B cell (primary cell): ENCODE measurements around the gene ZFR. TPM values are rescaled to one million over a fixed set of nuclear protein-coding genes. Genes with fewer than 3 reads are reported as not detected.
A peak's percentile ranks its signal among the peaks of the same experiment; 100 is the strongest.

Source experiments
- ATAC-seq: fragments of 200-7000 bp; cut with Tn5 transposase; one replicate; pipeline ENCODE4 v1.10.0; 2021; ENCODE audit warnings: low read depth, mild to moderate bottlenecking, moderate number of reproducible peaks, moderate library complexity
- CTCF ChIA-PET: fragments of 350-600 bp; sonication (Branson Sonifier 250); formaldehyde crosslinking; loops from one replicate; lab custom pipeline; 2021; ENCODE audit warnings: antibody characterized with exemption, inconsistent platforms; lab: Charles Lee
- POLR2A ChIA-PET: fragments of 350-600 bp; sonication (Branson Sonifier 250); formaldehyde crosslinking; loops from one replicate; lab custom pipeline; 2021; ENCODE audit warnings: antibody characterized with exemption; lab: Charles Lee
- DNase-seq: peaks from one replicate; pipeline ENCODE4 v3.0.0; 2013
- H2AFZ ChIP-seq: 2 replicates; pipeline ENCODE4 v1.6.1; 2012; ENCODE audit warnings: mild to moderate bottlenecking, low read depth, low read length; ENCODE audit not compliant: insufficient read depth, poor library complexity, severe bottlenecking
- H3K27ac ChIP-seq, 2 donors: 1 replicate in 1 of 2; 2 replicates in 1 of 2; pipeline ENCODE4 v1.5.1; 2012 to 2013; ENCODE audit warnings: low read length in 2 of 2, mild to moderate bottlenecking in 2 of 2, moderate library complexity in 1 of 2
- H3K27me3 ChIP-seq, 4 experiments: fragments of 200-600 bp in 1 of 4; sonication (generic) in 1 of 4; replicated peaks in 1 of 4; 1 replicate in 2 of 4; 2 replicates in 2 of 4; pipeline versions ENCODE4 v1.6.1 to v1.7.0; 2013 to 2016; ENCODE audit warnings: low read length in 3 of 4, mild to moderate bottlenecking in 2 of 4, mixed read lengths in 1 of 4, moderate library complexity in 1 of 4; ENCODE audit not compliant: insufficient read depth in 4 of 4, control insufficient read depth in 3 of 4; ENCODE audit errors: control extremely low read depth in 1 of 4
- H3K36me3 ChIP-seq, 2 experiments: replicated peaks in 1 of 2; 1 replicate in 1 of 2; 2 replicates in 1 of 2; pipeline versions ENCODE4 v1.6.1 to v1.7.1; 2013; ENCODE audit warnings: low read length in 1 of 2; ENCODE audit not compliant: insufficient read depth in 2 of 2, control insufficient read depth in 1 of 2; ENCODE audit errors: control extremely low read depth in 1 of 2, extremely low read depth in 1 of 2
- H3K4me1 ChIP-seq, 2 donors: fragments of 200-600 bp in 1 of 2; sonication (generic) in 1 of 2; 1 replicate in 1 of 2; 2 replicates in 1 of 2; pipeline versions ENCODE4 v1.5.1 to v1.6.1; 2013 to 2017; ENCODE audit warnings: low read length in 2 of 2; ENCODE audit not compliant: control insufficient read depth in 2 of 2, insufficient read depth in 2 of 2
- H3K4me2 ChIP-seq: replicated peaks from 2 replicates; pipeline ENCODE3; 2012; ENCODE audit warnings: mild to moderate bottlenecking, low read depth, low read length; ENCODE audit not compliant: poor library complexity, severe bottlenecking
- H3K4me3 ChIP-seq, 5 experiments: fragments of 200-600 bp in 1 of 5; sonication (generic) in 1 of 5; 1 replicate in 3 of 5; 2 replicates in 2 of 5; pipeline versions ENCODE4 v1.5.1 to v1.7.0; 2011 to 2016; ENCODE audit warnings: low read length in 4 of 5, mild to moderate bottlenecking in 4 of 5, low read depth in 2 of 5, control low read depth in 1 of 5, moderate library complexity in 1 of 5; ENCODE audit not compliant: insufficient read depth in 1 of 5; ENCODE audit errors: control extremely low read depth in 1 of 5, extremely low read depth in 1 of 5
- H3K79me2 ChIP-seq: fragments of 200-600 bp; sonication (generic); one replicate; pipeline ENCODE4 v1.6.0; 2016; ENCODE audit warnings: low read length; ENCODE audit not compliant: control insufficient read depth, insufficient read depth
- H3K9ac ChIP-seq: fragments of 200-600 bp; sonication (generic); 2 replicates; pipeline ENCODE4 v1.6.1; 2017; ENCODE audit warnings: mild to moderate bottlenecking, low read length, moderate library complexity
- H3K9me3 ChIP-seq, 3 donors: one replicate each; pipeline versions ENCODE4 v1.6.1 to v1.7.1; 2013; ENCODE audit warnings: low read length in 2 of 3; ENCODE audit not compliant: control insufficient read depth in 2 of 3, insufficient read depth in 1 of 3; ENCODE audit errors: control extremely low read depth in 1 of 3
- H4K20me1 ChIP-seq: 2 replicates; pipeline ENCODE4 v1.6.0; 2012; ENCODE audit warnings: mild to moderate bottlenecking, low read length; ENCODE audit not compliant: insufficient read depth, control insufficient read depth, poor library complexity, severe bottlenecking
- H3K27ac Mint-ChIP-seq: one replicate; pipeline ENCODE4 v1.8.0; 2021; ENCODE audit warnings: mixed read lengths
- H3K27me3 Mint-ChIP-seq: one replicate; pipeline ENCODE4 v1.8.0; 2021; ENCODE audit warnings: mixed read lengths
- H3K4me1 Mint-ChIP-seq: one replicate; pipeline ENCODE4 v1.8.0; 2021; ENCODE audit warnings: mixed read lengths
- H3K4me3 Mint-ChIP-seq: one replicate; pipeline ENCODE4 v1.8.0; 2021; ENCODE audit warnings: mixed read lengths
- H3K9me3 Mint-ChIP-seq: one replicate; pipeline ENCODE4 v1.8.0; 2022; ENCODE audit warnings: mixed read lengths; ENCODE audit not compliant: insufficient read depth
- EZH2 ChIP-seq: IDR thresholded peaks from 2 replicates; pipeline ENCODE4 v1.6.1; 2012; ENCODE audit warnings: borderline replicate concordance, low read depth, mild to moderate bottlenecking, moderate library complexity, low read length; ENCODE audit not compliant: insufficient read depth, poor library complexity, severe bottlenecking
- WGBS: methylation state at CpG from one replicate; pipeline ENCODE4 v1.1.5; 2013; ENCODE audit warnings: missing lambda C conversion rate; ENCODE audit not compliant: insufficient coverage; 5-methylcytosine and 5-hydroxymethylcytosine counted together
- intact Hi-C: fragments of 100-400 bp; cut with micrococcal nuclease; formaldehyde crosslinking; loops from one replicate; pipeline ENCODE4 v1.10.0; 2022
- polyA plus RNA-seq: library from polyadenylated mRNA; depleted of rRNA; stranded (reverse); fragments of >200 nt; gene quantifications from 2 replicates; pipeline ENCODE4 v1.2.3, GENCODE V29; 2012
- total RNA-seq, 2 donors: library from RNA; stranded (reverse); fragments of 120-200 nt in 1 of 2; gene quantifications; 1 replicate in 1 of 2; 2 replicates in 1 of 2; pipeline versions ENCODE4 v1.2.3 to v1.2.4, GENCODE V29; 2013 to 2022
- TF ChIP-seq, protein P1 (sequence below): fragments of 200-600 bp; IDR thresholded peaks from one replicate; pipeline ENCODE4 v1.8.0; 2022; ENCODE audit warnings: antibody characterized with exemption, mild to moderate bottlenecking

Gene ZFR
- total and polyA plus RNA-seq, 2 donors (not counting 1 experiment from before 2014, with no cell fraction given): 31.4 to 69.0 TPM

DNA sequence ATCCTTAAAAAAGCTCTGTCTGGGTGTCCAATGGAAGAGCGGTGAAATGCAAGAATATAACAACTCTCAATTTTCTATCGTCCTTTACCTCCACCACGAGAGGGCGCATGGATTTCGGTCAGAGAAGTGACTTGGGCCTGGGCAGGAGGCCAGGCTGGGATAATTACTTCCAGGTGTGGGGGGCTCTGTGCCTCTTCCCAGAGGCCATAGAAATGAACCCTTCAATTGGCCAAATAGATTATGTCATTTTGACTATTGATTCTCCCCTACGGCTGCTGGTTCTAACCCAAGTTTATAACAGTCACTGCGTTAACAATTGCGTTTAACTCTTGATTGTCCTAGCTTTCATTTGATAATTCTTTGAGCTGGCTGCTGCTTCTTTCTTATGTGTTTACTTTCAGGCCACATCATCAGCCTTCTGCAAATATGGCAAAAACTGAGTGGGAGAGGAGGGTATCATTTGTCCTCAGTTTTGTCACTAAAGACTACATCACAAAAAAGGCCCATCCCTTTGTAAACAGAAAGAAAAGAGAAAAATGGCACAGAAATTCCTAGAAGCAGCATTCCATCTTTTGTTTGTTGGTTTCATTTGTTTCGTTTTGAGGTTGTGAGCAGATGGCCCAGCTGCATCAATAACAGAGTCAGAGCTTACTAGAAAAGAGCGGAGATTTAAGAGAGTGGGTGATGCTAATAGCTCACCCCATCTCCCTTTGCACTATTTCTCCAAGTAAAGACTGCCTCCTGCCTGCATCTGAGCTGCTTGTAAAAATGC lies 45.4 kb upstream of the ZFR start:
- Histone ChIP-seq H3K9me3 (no peaks in the 10 kb centered on the region), H3K27me3 (peaks cover 0 to 5% (median 0%) of the 10 kb centered on the region in 4 experiments), H4K20me1 (no peaks in the 10 kb centered on the region), H3K9ac (no peak overlapping the region), H3K27ac (no peak overlapping the region), H3K36me3 (no peaks in the 10 kb centered on the region), H3K4me3 (no peak overlapping the region), H3K4me1 (peaks cover 0 to 5% of the 10 kb centered on the region in 2 donors), H2AFZ (no peak overlapping the region), H3K79me2 (no peaks in the 10 kb centered on the region), H3K4me2 (no peak overlapping the region)
- H3K4me3 Mint-ChIP-seq: no peak overlapping the region
- ChIA-PET CTCF (interaction anchor here (0.6 to 6.0 kb wide), 41 partner anchors 8 to 965 kb away, joined by 3 to 469 read pairs (median 5); partner anchors contain the start of genes SUB1 and ZFR), POLR2A (interaction anchor here (0.6 to 2.2 kb wide), 2 partner anchors 54 to 100 kb away, joined by 5 to 9 read pairs; no protein-coding TSS in a partner anchor)
- peaks cover 22% of the 10 kb centered on the region for H3K27me3 Mint-ChIP-seq
- WGBS: 61% methylated on average over 3 of the region's 10 CpGs
- intact Hi-C loops: loop anchor here (1.0 to 5.0 kb wide), 3 partner anchors 43 to 123 kb away; no protein-coding TSS in a partner anchor
- H3K4me1 Mint-ChIP-seq: peaks cover 6% of the 10 kb centered on the region
- peak; percentile 81 for DNase-seq
- no peaks in the 10 kb centered on the region for H3K9me3 Mint-ChIP-seq
- TF ChIP-seq, protein P1, sequence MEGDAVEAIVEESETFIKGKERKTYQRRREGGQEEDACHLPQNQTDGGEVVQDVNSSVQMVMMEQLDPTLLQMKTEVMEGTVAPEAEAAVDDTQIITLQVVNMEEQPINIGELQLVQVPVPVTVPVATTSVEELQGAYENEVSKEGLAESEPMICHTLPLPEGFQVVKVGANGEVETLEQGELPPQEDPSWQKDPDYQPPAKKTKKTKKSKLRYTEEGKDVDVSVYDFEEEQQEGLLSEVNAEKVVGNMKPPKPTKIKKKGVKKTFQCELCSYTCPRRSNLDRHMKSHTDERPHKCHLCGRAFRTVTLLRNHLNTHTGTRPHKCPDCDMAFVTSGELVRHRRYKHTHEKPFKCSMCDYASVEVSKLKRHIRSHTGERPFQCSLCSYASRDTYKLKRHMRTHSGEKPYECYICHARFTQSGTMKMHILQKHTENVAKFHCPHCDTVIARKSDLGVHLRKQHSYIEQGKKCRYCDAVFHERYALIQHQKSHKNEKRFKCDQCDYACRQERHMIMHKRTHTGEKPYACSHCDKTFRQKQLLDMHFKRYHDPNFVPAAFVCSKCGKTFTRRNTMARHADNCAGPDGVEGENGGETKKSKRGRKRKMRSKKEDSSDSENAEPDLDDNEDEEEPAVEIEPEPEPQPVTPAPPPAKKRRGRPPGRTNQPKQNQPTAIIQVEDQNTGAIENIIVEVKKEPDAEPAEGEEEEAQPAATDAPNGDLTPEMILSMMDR: peak; percentile 84
- no peak for TF ChIP-seq EZH2
- ATAC-seq: peak; percentile 71
- peak overlapping the region; percentile 15 for H3K27ac Mint-ChIP-seq

- Histone ChIP-seq H4K20me1 (no peaks in the 10 kb centered on the region), H3K9ac (no peak overlapping the region), H3K27ac (no peak overlapping the region), H3K4me3 (no peak overlapping the region), H3K9me3 (no peaks in the 10 kb centered on the region), H3K4me1 (peaks cover 0 to 5% of the 10 kb centered on the region in 2 donors), H3K27me3 (peaks cover 0 to 5% (median 0%) of the 10 kb centered on the region in 4 experiments), H3K4me2 (no peak overlapping the region), H3K36me3 (no peaks in the 10 kb centered on the region), H3K79me2 (no peaks in the 10 kb centered on the region), H2AFZ (no peak overlapping the region)
- H3K27ac Mint-ChIP-seq: no peak overlapping the region
- ChIA-PET CTCF (interaction anchor here (0.7 to 6.0 kb wide), 8 partner anchors 11 to 255 kb away, joined by 3 to 469 read pairs (median 18); partner anchors contain the start of gene SUB1), POLR2A (no interaction called here)
- peaks cover 21% of the 10 kb centered on the region for H3K27me3 Mint-ChIP-seq
- no peak overlapping the region for H3K4me3 Mint-ChIP-seq
- no peaks in the 10 kb centered on the region for H3K9me3 Mint-ChIP-seq
- 90% methylated on average over 4 of the region's 5 CpGs for WGBS
- ATAC-seq (no peak), DNase-seq (no peak)
- TF ChIP-seq, protein P1: no peak
- TF ChIP-seq EZH2: no peak
- intact Hi-C loops: loop anchor here (5.0 kb wide), 1 partner anchor 40 kb away; no protein-coding TSS in a partner anchor
- peaks cover 6% of the 10 kb centered on the region for H3K4me1 Mint-ChIP-seq
These were observed 42.9 kb upstream of the ZFR start for GRCh38 chr5:32487424-32487823.
